NK-92 (cell line): Measurements from ENCODE around the gene ELP4.

Experiments used
- DNase-seq: peaks from one replicate; lab custom pipeline; 2025; ENCODE audit not compliant: unreplicated experiment; lab: John Stamatoyannopoulos, UW

The ELP4 gene

GRCh38 chr11:31798554-31799434, 289.2 kb downstream of the ELP4 start:
- no peak for DNase-seq

GRCh38 chr11:31799435-31800397, 290.1 kb downstream of the ELP4 start:
- DNase-seq: no peak

- no peak for DNase-seq
Observed at GRCh38 chr11:31800398-31801265, 291.1 kb downstream of the ELP4 start.

- no peak for DNase-seq
Observed at GRCh38 chr11:31801298-31801702, 291.7 kb downstream of the ELP4 start.

- DNase-seq: no peak
Observed at GRCh38 chr11:31802000-31802551, 292.5 kb downstream of the ELP4 start.

GRCh38 chr11:31802609-31802989, 293.0 kb downstream of the ELP4 start:
- no peak for DNase-seq

- no peak for DNase-seq
Observed at GRCh38 chr11:31802990-31803812, 293.6 kb downstream of the ELP4 start.

GRCh38 chr11:31803813-31804311, 294.3 kb downstream of the ELP4 start:
- no peak for DNase-seq

- no peak for DNase-seq
Observed at GRCh38 chr11:31804312-31805036, 294.9 kb downstream of the ELP4 start.

GRCh38 chr11:31805037-31805628, 295.6 kb downstream of the ELP4 start:
- no peak for DNase-seq

- no peak for DNase-seq
Observed at GRCh38 chr11:31805629-31806185, 296.1 kb downstream of the ELP4 start.

- no peak for DNase-seq
Observed at GRCh38 chr11:31806186-31806927, 296.8 kb downstream of the ELP4 start.

- DNase-seq: no peak
Observed at GRCh38 chr11:31806928-31807798, 297.6 kb downstream of the ELP4 start.

GRCh38 chr11:31807799-31808667, 298.5 kb downstream of the ELP4 start:
- no peak for DNase-seq

- DNase-seq: no peak
Observed at GRCh38 chr11:31808721-31809540, 299.4 kb downstream of the ELP4 start.
